ENCODE results near the gene CDH12.

The CDH12 gene

GRCh38 chr5:22473886-22474285 lies 379.3 kb downstream of the CDH12 start:
- Histone ChIP-seq H3K9ac (ENCODE audit: low read length) (no peak overlapping the region), H3K36me3 (ENCODE audit: insufficient read depth, low read length) (no peaks in the 10 kb centered on the region), H3K27ac (ENCODE audit: low read depth, low read length, poor library complexity, severe bottlenecking) (no peak overlapping the region), H3K4me3 (ENCODE audit: low read depth, low read length, poor library complexity, severe bottlenecking) (no peak overlapping the region), H3K4me1 (ENCODE audit: insufficient read depth, low read length, severe bottlenecking) (no peaks in the 10 kb centered on the region), H3K79me2 (ENCODE audit: insufficient read depth, low read length) (no peaks in the 10 kb centered on the region), H2AFZ (ENCODE audit: low read length) (no peak overlapping the region), H4K20me1 (ENCODE audit: insufficient read depth, low read length) (no peaks in the 10 kb centered on the region), H3K4me2 (ENCODE audit: low read length) (no peak overlapping the region), H3K9me3 (ENCODE audit: low read length) (no peaks in the 10 kb centered on the region), H3K9me2 (ENCODE audit: low read depth, low read length) (no peaks in the 10 kb centered on the region), H3F3A (ENCODE audit: insufficient read depth, low read length) (no peaks in the 10 kb centered on the region), H3K27me3 (ENCODE audit: insufficient read depth, low read length) (no peaks in the 10 kb centered on the region)
- TF ChIP-seq EZH2 (IDR thresholded peaks at IDR 0.05; ENCODE audit: borderline replicate concordance, low read length), result no peak

GRCh38 chr5:22471154-22471553 lies 382.0 kb downstream of the CDH12 start:
- Histone ChIP-seq H3K79me2 (ENCODE audit: insufficient read depth, low read length) (no peaks in the 10 kb centered on the region), H4K20me1 (ENCODE audit: insufficient read depth, low read length) (no peaks in the 10 kb centered on the region), H3K4me1 (ENCODE audit: insufficient read depth, low read length, severe bottlenecking) (no peaks in the 10 kb centered on the region), H2AFZ (ENCODE audit: low read length) (no peak overlapping the region), H3K9me2 (ENCODE audit: low read depth, low read length) (no peaks in the 10 kb centered on the region), H3K27ac (ENCODE audit: low read depth, low read length, poor library complexity, severe bottlenecking) (no peak overlapping the region), H3F3A (ENCODE audit: insufficient read depth, low read length) (no peaks in the 10 kb centered on the region), H3K9me3 (ENCODE audit: low read length) (no peaks in the 10 kb centered on the region), H3K4me3 (ENCODE audit: low read depth, low read length, poor library complexity, severe bottlenecking) (no peak overlapping the region), H3K4me2 (ENCODE audit: low read length) (no peak overlapping the region), H3K9ac (ENCODE audit: low read length) (no peak overlapping the region), H3K27me3 (ENCODE audit: insufficient read depth, low read length) (no peaks in the 10 kb centered on the region), H3K36me3 (ENCODE audit: insufficient read depth, low read length) (no peaks in the 10 kb centered on the region)
- TF ChIP-seq EZH2 (IDR thresholded peaks at IDR 0.05; ENCODE audit: borderline replicate concordance, low read length), result no peak

- Histone ChIP-seq H3K27ac (ENCODE audit: low read depth, low read length, poor library complexity, severe bottlenecking) (no peak overlapping the region), H3K36me3 (ENCODE audit: insufficient read depth, low read length) (no peaks in the 10 kb centered on the region), H3K79me2 (ENCODE audit: insufficient read depth, low read length) (no peaks in the 10 kb centered on the region), H3K4me1 (ENCODE audit: insufficient read depth, low read length, severe bottlenecking) (no peaks in the 10 kb centered on the region), H3F3A (ENCODE audit: insufficient read depth, low read length) (no peaks in the 10 kb centered on the region), H3K4me3 (ENCODE audit: low read depth, low read length, poor library complexity, severe bottlenecking) (no peak overlapping the region), H3K9ac (ENCODE audit: low read length) (no peak overlapping the region), H3K9me3 (ENCODE audit: low read length) (no peaks in the 10 kb centered on the region), H3K4me2 (ENCODE audit: low read length) (no peak overlapping the region), H3K9me2 (ENCODE audit: low read depth, low read length) (no peaks in the 10 kb centered on the region), H4K20me1 (ENCODE audit: insufficient read depth, low read length) (no peaks in the 10 kb centered on the region), H2AFZ (ENCODE audit: low read length) (no peak overlapping the region), H3K27me3 (ENCODE audit: insufficient read depth, low read length) (no peaks in the 10 kb centered on the region)
- no peak for TF ChIP-seq EZH2 (IDR thresholded peaks at IDR 0.05; ENCODE audit: borderline replicate concordance, low read length)
- no peak for TF ChIP-seq CTCF (IDR thresholded peaks at IDR 0.05; ENCODE audit: low read length)
These were observed 382.7 kb downstream of the CDH12 start for GRCh38 chr5:22470408-22470807.

GRCh38 chr5:22465616-22466015 lies 387.5 kb downstream of the CDH12 start:
- TF ChIP-seq CTCF (IDR thresholded peaks at IDR 0.05; ENCODE audit: low read length) (no peak), EZH2 (IDR thresholded peaks at IDR 0.05; ENCODE audit: borderline replicate concordance, low read length) (no peak)
- Histone ChIP-seq H3K9ac (ENCODE audit: low read length) (no peak overlapping the region), H3K4me2 (ENCODE audit: low read length) (no peak overlapping the region), H3K4me3 (ENCODE audit: low read depth, low read length, poor library complexity, severe bottlenecking) (no peak overlapping the region), H3K27ac (ENCODE audit: low read depth, low read length, poor library complexity, severe bottlenecking) (no peak overlapping the region), H3K27me3 (ENCODE audit: insufficient read depth, low read length) (no peaks in the 10 kb centered on the region), H3F3A (ENCODE audit: insufficient read depth, low read length) (no peaks in the 10 kb centered on the region), H3K79me2 (ENCODE audit: insufficient read depth, low read length) (no peaks in the 10 kb centered on the region), H3K36me3 (ENCODE audit: insufficient read depth, low read length) (no peaks in the 10 kb centered on the region), H3K4me1 (ENCODE audit: insufficient read depth, low read length, severe bottlenecking) (no peaks in the 10 kb centered on the region), H3K9me3 (ENCODE audit: low read length) (no peaks in the 10 kb centered on the region), H3K9me2 (ENCODE audit: low read depth, low read length) (no peaks in the 10 kb centered on the region), H2AFZ (ENCODE audit: low read length) (no peak overlapping the region), H4K20me1 (ENCODE audit: insufficient read depth, low read length) (no peaks in the 10 kb centered on the region)

All from OCI-LY1 (cell line).